HG03521 (cell line): Measurements from ENCODE around the gene LIN9.
"Not testable (repeated sequence)": the region's sequence is repeated elsewhere in the genome, so short reads cannot be mapped to it uniquely, and the experiment has no call there.

Experiments
- ATAC-seq: cut with Tn5 transposase; IDR thresholded peaks from one replicate; pipeline ENCODE4 v1.9.1; 2021; ENCODE audit warnings: mild to moderate bottlenecking, moderate library complexity; ENCODE audit not compliant: unreplicated experiment

The LIN9 gene

GRCh38 chr1:226276077-226276682 lies 32.8 kb downstream of the LIN9 start:
- ATAC-seq: no peak

GRCh38 chr1:226274138-226274537 lies 34.8 kb downstream of the LIN9 start:
- no peak for ATAC-seq

- not testable (repeated sequence) for ATAC-seq
Measured at GRCh38 chr1:226272233-226272902, 36.6 kb downstream of the LIN9 start.

GRCh38 chr1:226268421-226269124 lies 40.4 kb downstream of the LIN9 start:
- ATAC-seq: no peak

GRCh38 chr1:226261818-226262217 lies 47.1 kb downstream of the LIN9 start:
- ATAC-seq: no peak

GRCh38 chr1:226255380-226255779 lies 53.6 kb downstream of the LIN9 start:
- no peak for ATAC-seq

- no peak for ATAC-seq
Measured at GRCh38 chr1:226253933-226254332, 55.0 kb downstream of the LIN9 start.

- ATAC-seq: not testable (repeated sequence)
Measured at GRCh38 chr1:226252841-226253240, 56.1 kb downstream of the LIN9 start.

- no peak for ATAC-seq
Measured at GRCh38 chr1:226250511-226250910, 58.5 kb downstream of the LIN9 start.

- no peak for ATAC-seq
Measured at GRCh38 chr1:226248796-226249195, 60.2 kb downstream of the LIN9 start.

- no peak for ATAC-seq
Measured at GRCh38 chr1:226248091-226248490, 60.9 kb downstream of the LIN9 start.

GRCh38 chr1:226239421-226239820 lies 69.5 kb downstream of the LIN9 start:
- no peak for ATAC-seq

- ATAC-seq: no peak
Measured at GRCh38 chr1:226236826-226237225, 72.1 kb downstream of the LIN9 start.

GRCh38 chr1:226233806-226234205 lies 75.2 kb downstream of the LIN9 start:
- no peak for ATAC-seq

GRCh38 chr1:226233293-226233692 lies 75.7 kb downstream of the LIN9 start:
- no peak for ATAC-seq

GRCh38 chr1:226226601-226227000 lies 82.4 kb downstream of the LIN9 start:
- no peak for ATAC-seq

- ATAC-seq: peak; percentile 61
Measured at GRCh38 chr1:226223786-226224244, 85.1 kb downstream of the LIN9 start.

- peak; percentile 36 for ATAC-seq
Measured at GRCh38 chr1:226223157-226223785, 85.7 kb downstream of the LIN9 start, which contains the start of gene MIXL1. TSS of gene MIXL1 (plus strand) at chr1:226223664. CDS start at chr1:226223682, 18 bp downstream.

GRCh38 chr1:226222686-226223085 lies 86.3 kb downstream of the LIN9 start:
- no peak for ATAC-seq

- ATAC-seq: no peak
Measured at GRCh38 chr1:226220473-226221189, 88.3 kb downstream of the LIN9 start.

GRCh38 chr1:226217273-226217672 lies 91.7 kb downstream of the LIN9 start:
- ATAC-seq: no peak
